GM21381 (cell line): ENCODE data around the gene BCLAF1.

Experiments
- ATAC-seq: cut with Tn5 transposase; IDR thresholded peaks from one replicate; pipeline ENCODE4 v1.9.1; 2021; ENCODE audit warnings: mild to moderate bottlenecking, moderate library complexity; ENCODE audit not compliant: unreplicated experiment

The BCLAF1 gene

GRCh38 chr6:136208783-136209182 lies 80.9 kb downstream of the BCLAF1 start:
- no peak for ATAC-seq
